ENCODE data around the gene ERC2.

Gene ERC2

DNA sequence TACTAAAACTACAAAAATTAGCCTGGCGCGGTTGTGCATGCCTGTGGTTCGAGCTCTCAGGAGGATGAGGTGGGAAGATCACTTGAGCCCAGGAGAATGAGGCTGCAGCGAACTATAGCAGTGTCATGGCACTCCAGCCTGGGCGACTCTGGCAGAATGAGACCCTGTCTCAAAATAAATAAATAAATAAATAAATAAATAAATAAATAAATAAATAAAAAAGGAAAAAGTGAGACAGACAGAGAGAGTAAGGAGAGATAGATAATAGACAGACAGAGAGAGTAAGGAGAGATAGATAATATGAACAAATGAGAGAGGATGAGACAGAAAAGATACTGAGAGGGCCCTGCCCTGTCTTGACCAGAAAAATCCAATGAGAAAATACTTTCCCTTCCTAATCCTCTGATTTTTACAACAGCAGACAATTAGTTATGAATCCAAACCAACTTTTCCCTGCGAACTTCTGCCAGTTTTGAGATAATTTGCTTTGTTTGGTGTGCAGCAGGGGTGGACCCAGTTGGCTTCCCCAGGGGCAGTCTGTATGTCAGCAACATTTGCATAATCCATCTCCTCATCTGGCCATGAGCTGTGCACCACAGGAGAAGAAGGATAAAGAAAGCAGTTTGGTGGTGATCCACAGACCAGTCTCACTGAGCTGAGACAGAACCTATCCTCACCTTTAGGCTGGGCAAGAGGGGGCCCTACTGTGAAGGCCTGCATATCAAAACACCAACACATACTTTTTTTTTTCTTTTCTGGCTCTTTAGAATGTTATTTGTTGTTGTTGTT lies 692.7 kb downstream of the ERC2 start:
- Histone ChIP-seq H3K4me3 (ENCODE audit: low read depth, low read length) (no peak overlapping the region), H3K9me3 (no peaks in the 10 kb centered on the region), H3K27me3 (no peaks in the 10 kb centered on the region), H3K36me3 (no peaks in the 10 kb centered on the region), H3K4me1 (no peaks in the 10 kb centered on the region)
- no peak for DNase-seq
- TF ChIP-seq, protein P1, sequence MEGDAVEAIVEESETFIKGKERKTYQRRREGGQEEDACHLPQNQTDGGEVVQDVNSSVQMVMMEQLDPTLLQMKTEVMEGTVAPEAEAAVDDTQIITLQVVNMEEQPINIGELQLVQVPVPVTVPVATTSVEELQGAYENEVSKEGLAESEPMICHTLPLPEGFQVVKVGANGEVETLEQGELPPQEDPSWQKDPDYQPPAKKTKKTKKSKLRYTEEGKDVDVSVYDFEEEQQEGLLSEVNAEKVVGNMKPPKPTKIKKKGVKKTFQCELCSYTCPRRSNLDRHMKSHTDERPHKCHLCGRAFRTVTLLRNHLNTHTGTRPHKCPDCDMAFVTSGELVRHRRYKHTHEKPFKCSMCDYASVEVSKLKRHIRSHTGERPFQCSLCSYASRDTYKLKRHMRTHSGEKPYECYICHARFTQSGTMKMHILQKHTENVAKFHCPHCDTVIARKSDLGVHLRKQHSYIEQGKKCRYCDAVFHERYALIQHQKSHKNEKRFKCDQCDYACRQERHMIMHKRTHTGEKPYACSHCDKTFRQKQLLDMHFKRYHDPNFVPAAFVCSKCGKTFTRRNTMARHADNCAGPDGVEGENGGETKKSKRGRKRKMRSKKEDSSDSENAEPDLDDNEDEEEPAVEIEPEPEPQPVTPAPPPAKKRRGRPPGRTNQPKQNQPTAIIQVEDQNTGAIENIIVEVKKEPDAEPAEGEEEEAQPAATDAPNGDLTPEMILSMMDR (IDR thresholded peaks at IDR 0.05; ENCODE audit: low read depth, low read length), result no peak

DNA sequence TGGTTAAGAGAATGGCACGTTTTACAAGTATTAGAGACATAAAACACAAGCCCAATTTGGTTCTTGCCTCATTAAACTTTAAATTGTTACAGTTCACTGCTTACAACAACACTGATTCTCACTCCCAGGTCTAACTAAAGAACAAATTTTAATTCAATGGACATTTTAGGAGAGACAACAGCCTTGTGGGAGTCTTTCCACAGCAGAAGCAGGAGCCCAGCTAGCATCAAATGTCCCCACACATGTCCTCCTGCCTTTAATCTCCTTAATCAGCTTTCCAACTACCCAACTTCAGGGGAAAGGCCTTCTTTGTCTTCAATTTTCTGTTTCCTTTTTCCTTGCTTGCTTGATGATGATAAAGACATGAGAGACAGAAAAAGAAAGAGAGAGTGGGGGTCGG lies 693.4 kb downstream of the ERC2 start:
- Histone ChIP-seq H3K4me3 (ENCODE audit: low read depth, low read length) (no peak overlapping the region), H3K4me1 (no peaks in the 10 kb centered on the region), H3K27me3 (no peaks in the 10 kb centered on the region), H3K36me3 (no peaks in the 10 kb centered on the region), H3K9me3 (no peaks in the 10 kb centered on the region)
- no peak for DNase-seq
- TF ChIP-seq, protein P1 (IDR thresholded peaks at IDR 0.05; ENCODE audit: low read depth, low read length), result no peak

DNA sequence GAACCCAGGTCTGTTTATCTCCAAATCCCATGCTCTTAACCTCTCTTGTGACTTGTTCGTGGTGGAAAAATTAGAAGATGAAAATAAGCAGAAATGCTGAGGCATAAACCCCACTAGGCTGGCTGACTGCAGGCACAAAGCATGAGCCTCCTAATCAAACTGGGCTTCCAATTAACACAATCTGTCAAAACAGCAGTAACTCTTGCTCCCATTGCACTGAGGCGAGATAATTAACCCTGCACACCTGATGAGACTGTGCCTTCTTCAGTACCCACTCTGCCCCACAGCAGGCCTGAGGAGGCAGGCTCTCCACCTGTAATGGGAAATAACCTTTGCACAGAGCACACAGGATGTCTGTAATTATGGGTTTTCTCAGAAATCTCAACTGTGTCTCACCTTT lies 696.8 kb downstream of the ERC2 start:
- no peak for DNase-seq
- TF ChIP-seq, protein P1 (IDR thresholded peaks at IDR 0.05; ENCODE audit: low read depth, low read length), result no peak

DNA sequence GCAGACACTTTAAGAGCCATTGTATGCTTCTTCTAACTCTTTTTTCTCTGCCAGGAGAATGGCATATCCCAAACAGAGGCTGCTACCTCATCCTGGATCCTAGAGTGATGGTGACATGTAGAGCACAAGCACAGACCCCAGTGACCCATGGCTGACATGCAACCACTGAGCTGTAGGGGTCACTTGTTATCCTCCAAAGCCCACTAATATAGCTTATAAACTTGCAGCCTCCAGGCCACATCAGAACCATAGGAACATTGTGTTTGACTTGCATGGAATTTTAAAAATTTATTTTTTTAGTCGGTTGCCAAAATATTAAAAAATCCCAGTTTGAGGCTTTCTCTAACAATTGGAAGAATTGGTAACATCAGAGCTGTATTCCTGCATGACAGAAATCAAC lies 698.2 kb downstream of the ERC2 start:
- no peaks in the 10 kb centered on the region for H3K4me1 ChIP-seq
- no peaks in the 10 kb centered on the region for H3K9me3 ChIP-seq
- H3K4me3 ChIP-seq (ENCODE audit: low read depth, low read length), result no peak overlapping the region
- no peaks in the 10 kb centered on the region for H3K27me3 ChIP-seq
- no peaks in the 10 kb centered on the region for H3K36me3 ChIP-seq
- no peak for DNase-seq
- TF ChIP-seq, protein P1 (IDR thresholded peaks at IDR 0.05; ENCODE audit: low read depth, low read length), result no peak

More for the DNA sequence above, 696.8 kb downstream of the ERC2 start:
- no peaks in the 10 kb centered on the region for H3K4me1 ChIP-seq
- H3K4me3 ChIP-seq (ENCODE audit: low read depth, low read length), result no peak overlapping the region
- no peaks in the 10 kb centered on the region for H3K36me3 ChIP-seq
- H3K9me3 ChIP-seq, result no peaks in the 10 kb centered on the region
- H3K27me3 ChIP-seq, result no peaks in the 10 kb centered on the region

DNA sequence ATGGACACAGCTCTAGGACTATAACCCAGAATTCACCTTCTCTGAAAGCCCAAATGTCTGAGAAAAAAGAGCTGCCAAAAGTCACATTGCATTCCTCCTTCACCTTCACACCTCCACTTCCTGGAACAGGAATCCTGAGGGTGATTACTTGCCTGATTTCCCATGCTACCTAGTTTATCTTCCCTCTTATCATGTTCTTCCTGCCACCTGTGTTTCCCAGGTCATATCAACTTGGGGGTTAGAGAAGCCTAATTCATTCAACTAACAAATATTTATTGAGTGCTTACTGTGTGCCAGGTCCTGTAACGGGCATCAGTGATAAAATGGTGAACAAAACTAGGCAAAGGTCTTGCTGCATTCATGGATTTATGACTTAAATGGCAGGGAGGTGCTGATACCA lies 701.5 kb downstream of the ERC2 start:
- no peak overlapping the region for H3K4me3 ChIP-seq (ENCODE audit: low read depth, low read length)
- H3K27me3 ChIP-seq, result no peaks in the 10 kb centered on the region
- no peaks in the 10 kb centered on the region for H3K36me3 ChIP-seq
- DNase-seq, result no peak
- TF ChIP-seq, protein P1 (IDR thresholded peaks at IDR 0.05; ENCODE audit: low read depth, low read length), result no peak
- H3K9me3 ChIP-seq, result no peaks in the 10 kb centered on the region
- H3K4me1 ChIP-seq, result no peaks in the 10 kb centered on the region

DNA sequence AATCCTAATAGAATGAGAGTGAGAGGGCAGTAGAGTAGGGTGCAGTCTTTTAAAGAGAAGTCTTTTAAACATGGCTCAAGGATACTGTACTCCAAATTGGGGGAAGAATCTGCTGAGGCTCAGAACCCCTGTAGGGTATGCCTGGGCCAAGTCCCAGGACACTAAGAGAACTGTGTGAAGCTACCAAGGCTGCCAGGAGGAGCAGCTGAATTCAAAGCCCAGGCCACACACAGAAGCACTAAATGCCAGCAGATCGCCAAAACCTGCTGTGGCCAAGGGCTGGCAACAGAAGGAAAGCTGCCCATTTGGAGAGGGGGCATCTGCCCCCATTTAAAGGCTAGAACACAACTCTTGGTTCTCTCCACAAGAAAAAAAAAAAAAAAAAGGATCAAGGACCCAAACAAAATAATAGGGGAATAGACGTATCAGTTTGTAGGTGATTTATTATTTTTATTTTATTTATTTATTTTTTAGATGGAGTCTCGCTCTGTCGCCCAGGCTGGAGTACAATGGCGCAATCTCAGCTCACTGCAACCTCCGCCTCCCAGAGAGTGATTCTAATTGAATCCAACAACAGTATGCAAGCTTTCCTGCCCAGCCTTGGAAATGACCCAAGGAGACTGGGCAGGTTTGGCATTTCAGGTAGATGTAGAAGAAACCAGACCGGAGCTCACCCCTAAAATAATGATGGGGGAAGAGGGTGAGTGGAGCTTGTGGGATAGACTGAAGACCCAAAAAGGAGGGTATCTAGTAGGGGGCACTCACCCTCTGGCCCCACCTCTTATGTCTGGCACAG lies 702.2 kb downstream of the ERC2 start:
- no peak overlapping the region for H3K4me3 ChIP-seq (ENCODE audit: low read depth, low read length)
- no peaks in the 10 kb centered on the region for H3K4me1 ChIP-seq
- no peaks in the 10 kb centered on the region for H3K27me3 ChIP-seq
- no peaks in the 10 kb centered on the region for H3K36me3 ChIP-seq
- TF ChIP-seq, protein P1 (IDR thresholded peaks at IDR 0.05; ENCODE audit: low read depth, low read length), result no peak
- H3K9me3 ChIP-seq, result no peaks in the 10 kb centered on the region
- no peak for DNase-seq
